NCI-H2227 (cell line): ENCODE results near the gene IL20RB.

ENCODE experiments used
- DNase-seq: peaks from one replicate; lab custom pipeline; 2025; ENCODE audit not compliant: unreplicated experiment; lab: John Stamatoyannopoulos, UW

IL20RB gene

GRCh38 chr3:137032465-137033120, 74.8 kb downstream of the IL20RB start:
- DNase-seq, result peak; percentile 88

DNA sequence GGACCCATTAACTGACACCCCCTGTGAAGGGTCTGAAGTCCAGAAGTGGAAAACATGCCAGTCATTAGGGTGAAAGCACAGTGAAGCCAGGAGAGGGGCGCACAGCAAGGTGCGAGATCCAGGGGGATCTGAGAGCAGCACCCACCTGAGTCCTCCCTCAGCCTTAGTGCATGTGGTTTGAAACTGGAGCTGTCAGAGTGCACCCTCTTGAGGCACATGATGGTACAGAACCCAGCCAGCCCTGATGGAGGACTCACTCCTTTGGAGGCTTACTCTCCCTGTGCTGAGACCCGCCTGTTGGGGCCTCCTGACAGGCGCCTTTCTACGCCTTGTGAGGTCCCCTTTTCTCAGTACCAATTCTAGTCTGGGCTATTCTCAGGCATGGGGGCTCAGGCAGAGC, 77.8 kb downstream of the IL20RB start:
- DNase-seq, result no peak

GRCh38 chr3:137039570-137039969, 81.8 kb downstream of the IL20RB start:
- DNase-seq, result no peak

GRCh38 chr3:137041251-137041650, 83.5 kb downstream of the IL20RB start:
- DNase-seq, result no peak

GRCh38 chr3:137041686-137042085, 83.9 kb downstream of the IL20RB start:
- no peak for DNase-seq

DNA sequence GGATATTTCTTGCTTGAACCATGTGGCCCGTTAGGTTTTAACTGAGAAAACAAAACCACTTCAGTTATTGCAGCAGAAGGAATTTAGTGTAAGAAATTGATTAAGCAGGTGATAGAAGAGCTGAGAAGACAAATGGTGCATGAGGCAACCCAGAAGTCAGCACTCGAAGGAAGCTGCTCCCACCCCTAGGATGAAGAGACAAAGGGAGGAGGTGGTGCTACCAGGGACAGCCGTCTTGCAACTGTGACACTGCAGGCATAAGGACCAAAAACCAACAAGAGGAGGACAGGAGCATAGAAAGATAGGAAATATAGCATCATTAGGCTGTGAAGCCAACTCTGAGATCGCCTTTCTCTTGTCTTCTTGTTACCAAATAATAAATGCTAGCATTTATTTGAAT, 89.0 kb downstream of the IL20RB start:
- DNase-seq, result no peak

DNA sequence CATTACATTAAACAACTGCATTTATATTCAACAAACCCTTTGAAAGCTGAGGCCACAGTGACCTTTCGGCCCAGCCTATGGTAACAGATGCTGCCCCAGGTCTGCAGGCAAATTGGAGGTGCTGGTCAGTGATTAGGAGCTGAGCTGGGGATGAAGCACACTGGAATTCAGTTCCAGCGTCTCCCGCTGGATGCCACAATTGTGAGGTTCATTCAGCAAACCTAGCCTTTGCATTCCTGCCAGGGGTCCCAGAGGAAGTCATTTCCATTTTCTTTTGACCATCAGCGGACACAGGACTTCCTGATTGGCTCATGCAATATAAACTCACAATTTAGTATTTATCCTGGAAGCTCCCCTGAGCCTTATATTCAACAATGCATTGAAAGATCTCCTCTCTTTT, 89.5 kb downstream of the IL20RB start:
- DNase-seq, result no peak

DNA sequence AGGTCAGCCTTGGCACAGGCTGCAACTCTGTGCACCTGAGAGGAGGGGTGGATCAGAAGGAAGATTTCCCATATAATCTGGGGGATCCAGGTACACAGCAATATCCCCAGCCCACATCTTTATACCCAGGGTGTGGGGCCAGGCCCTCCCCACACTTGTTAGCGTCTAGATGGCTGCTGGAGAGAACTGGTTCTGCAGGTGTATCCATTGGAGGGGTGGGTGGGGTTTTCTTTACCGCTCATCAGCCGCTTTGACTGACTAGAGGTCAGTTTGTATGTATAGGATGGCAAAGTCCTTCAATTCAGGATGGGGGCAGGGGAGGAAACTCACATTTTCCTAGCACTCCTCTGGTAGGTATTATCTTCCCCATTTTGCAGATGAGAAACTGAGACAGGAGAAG, 92.5 kb downstream of the IL20RB start:
- no peak for DNase-seq

DNA sequence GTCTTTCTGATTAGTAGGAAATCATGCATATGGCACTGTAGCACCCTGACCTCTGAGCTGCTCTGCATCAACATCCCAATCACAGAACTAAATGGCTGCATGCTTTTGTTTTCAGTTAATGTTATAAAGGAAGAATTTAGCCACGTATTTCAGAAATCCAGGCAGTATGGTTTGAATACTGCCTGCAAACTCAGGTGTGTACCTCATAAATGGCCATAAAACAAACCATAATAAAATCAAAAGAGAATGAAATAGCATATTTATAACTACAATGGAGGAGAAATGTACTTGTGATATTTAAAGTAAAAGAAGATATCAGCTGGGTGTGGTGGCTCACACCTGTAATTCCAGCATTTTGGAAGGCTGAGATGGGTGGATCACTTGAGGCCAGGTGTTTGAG, 94.5 kb downstream of the IL20RB start:
- no peak for DNase-seq
